CD4-positive, alpha-beta T cell treated with Interleukin-4 for 1 hour (primary cell): ENCODE measurements around the gene IQCE.
"Not testable (repeated sequence)": the region's sequence is repeated elsewhere in the genome, so short reads cannot be mapped to it uniquely, and the experiment has no call there.

Source experiments
- DNase-seq, 2 donors: peaks; one replicate each; pipeline ENCODE4 v3.0.0-alpha.2; 2020 to 2022

The IQCE gene

DNA sequence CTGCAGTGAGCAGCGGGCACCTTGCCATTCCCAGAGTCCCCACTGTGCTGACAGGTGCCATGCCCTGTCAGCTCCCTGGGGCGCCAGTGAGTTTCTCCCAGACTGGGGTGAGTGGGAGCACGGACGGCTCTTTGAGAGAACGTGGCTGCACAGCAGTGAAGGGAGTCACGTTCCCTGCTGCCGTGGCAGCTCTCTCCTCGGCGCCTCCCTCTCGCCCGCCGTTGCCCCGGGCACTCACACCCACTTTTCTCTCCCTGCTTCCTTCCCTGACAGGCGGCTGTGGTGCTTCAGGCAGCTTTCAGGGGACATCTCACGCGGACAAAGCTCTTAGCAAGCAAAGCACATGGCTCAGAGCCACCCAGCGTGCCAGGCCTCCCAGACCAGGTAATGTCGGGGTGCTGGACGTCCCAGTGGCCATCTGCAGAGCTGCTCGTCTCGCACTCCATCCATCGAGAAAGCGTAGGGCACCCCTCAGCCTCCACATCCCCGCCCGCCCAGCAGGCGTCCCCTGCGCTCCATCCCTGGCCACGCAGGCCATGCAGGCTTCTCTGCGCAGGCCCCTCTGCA, 45.9 kb downstream of the IQCE start:
- DNase-seq, result no peak

DNA sequence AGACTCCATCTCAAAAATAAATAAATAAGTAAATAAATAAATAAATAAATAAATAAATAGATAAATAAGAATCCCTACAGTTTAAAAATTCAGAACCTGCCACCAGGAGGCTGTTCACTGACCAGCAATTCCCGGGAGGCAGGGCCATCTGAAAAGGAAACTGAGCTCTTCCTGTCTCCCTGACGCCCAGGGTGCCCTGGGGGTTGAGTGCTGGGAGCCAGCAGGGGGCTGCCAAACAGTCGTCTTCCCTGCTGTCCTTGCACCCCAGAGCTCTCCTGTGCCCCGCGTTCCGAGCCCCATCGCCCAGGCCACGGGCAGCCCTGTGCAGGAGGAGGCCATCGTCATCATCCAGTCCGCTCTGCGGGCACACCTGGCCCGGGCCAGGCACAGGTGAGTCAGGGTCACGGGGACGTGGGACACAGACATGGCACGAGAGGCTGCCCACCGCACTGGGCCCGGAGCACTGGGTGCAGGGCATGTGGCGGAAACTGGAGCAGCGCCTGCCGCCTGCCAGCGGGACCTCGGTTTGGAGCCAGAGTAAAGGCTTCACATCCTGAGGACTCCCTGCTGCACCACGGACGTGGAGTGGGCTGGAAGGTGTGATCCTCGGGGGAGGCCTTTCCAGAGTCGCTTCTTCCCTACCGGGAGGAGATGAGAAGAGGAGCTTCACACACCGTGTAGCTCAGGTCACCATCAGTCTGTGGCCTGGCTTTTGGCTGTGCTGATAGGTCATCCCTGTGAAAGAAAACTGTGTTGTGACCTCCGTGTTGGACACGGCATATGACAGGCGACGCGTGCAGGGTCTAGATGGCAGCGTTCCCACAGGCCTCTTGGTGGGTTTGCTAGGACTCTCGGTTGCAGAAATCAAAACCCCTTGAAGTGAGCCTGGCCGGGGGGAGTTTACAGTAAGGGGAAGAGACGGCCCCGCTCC, 47.1 kb downstream of the IQCE start:
- DNase-seq, result no peak

DNA sequence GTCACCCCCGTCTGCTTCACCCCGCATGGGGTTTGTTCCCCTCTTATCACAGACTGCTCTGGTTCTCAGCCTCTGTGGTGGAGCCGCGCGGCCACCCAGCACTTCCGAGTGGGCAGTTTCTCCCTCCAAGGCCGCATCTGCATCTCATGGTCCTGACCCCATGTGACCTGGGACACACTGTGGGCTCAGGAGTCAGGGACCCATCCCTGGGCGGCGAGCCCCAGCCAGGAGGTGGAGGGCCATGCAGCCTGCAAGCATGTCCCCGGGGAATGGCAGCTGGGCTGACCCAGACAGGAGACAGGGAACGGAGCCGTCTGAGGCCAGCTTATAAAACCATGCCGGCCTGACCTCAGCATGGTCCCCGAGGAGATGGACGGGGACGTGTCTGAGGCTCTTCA, 47.8 kb downstream of the IQCE start:
- DNase-seq, result no peak

DNA sequence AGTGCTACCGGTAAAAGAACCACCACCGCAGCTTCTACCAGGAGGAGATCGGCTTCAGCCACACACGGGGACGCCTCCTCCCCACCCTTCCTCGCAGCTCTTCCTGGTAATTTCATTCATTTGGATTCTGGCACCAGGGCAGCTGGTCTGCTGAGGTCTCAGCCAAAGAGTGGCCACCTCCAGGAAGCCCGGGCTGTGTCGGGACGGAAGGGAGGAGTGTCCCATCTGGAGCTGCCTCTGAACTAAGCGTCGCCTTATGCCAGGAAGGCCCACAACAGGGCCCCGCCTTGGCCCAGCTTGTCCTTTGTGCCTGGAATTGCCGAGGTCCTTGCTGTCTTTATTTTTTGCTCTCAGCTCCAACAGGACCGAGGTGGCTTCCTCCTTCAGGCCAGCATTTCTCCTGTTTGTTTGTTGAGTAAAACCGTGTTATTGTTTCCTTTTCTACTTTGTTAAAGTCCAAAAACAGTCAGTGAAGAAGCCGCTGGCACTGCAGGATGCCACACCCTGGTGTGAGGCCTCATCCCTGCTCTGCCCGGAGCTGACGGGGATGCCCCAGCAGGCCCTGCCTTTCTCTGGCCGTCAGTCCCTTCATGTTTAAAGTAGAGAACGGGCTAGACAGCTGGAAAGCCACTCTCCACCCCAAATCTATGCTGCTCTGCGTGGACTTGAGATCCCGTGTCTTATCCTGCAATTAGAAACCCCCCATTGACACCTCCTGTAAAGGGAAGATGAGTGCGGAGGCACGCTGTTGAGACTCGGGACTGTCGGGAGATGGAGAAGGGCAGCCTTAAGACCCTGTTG, 48.5 kb downstream of the IQCE start:
- no peak for DNase-seq

DNA sequence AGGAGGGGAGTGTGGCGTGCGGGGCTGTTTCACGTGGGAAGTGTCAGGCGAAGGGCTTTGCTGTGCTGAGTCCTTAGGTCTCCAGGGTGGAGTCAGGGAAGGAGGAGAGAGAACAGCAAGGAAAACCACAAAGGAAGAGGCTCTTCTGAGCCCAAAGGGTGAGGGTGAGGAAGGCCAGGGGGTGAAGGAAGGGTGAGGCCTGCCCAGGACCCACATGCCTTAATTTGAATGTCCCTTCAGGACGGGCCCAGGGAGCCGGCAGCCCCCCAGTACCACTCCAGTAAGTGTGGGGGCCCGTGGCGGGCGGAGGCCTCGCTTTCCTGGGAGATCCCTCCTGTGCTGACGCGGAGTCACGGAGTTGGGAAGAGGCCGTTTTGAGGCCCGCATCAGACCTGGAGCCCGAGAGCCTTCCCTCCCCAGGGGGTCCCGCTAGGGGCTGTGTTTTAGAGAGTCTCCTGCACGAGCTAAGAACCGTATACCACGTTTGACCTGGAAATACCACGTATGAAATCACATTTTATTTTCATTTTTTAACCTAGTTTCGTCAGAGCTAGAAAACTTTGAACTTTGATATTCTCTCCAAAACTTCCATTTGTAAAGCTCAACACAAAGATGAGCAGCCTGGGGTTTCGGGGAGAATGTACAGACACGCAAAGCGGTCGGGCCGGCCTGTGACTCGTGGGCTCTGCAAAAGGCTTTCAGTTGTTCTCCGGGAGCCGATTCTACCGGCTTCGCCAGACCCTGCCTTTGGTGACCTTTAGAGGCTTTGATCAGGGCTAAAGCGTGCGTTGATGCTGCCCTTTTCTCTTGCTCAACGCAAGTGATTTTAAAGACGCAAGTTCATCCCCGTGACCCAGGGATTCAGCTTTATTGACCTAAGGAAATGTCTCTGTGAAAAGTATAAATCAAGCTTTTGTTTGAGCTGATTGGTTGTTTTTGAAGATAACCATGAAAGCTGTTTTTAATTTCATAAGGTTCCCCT, 49.4 kb downstream of the IQCE start:
- no peak for DNase-seq

DNA sequence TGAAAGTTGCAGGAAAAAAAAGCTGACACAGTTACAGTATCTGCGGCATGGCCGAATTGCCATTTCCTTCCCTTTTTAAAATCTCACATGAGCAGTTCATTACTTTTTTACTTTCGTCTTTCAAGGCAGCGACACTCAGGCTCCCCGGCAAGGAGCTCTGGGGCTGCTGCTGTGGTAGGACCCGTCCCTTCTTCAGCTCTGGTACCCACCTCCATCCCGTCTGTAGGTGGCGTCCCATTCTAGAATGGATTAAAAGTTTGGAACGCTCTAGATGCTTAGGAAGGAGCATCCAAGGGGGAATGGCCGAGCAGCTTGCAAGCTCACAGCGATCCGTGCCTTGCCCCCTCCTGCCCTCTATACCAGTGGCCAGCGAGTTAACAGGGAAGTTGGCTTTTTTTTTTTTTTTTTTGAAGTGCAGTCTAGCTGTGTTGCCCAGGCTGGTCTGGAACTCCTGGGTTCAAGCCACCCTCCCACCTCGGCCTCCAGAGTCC, 50.2 kb downstream of the IQCE start:
- peak; percentile 20 to 60 for DNase-seq

DNA sequence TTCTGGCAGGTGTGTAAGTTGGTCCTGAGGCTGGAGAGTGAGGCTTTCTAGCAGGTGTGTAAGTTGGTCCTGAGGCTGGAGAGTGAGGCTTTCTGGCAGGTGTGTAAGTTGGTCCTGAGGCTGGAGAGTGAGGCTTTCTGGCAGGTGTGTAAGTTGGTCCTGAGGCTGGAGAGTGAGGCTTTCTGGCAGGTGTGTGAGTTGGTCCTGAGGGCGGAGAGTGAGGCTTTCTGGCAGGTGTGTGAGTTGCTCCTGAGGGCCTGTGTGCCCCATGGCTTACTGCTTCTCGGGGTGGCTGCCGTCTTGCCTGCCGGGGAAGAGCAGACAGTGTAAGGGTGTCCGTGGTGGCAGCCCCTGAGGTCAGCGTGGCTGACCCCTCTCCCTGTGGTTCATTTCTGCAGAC, 50.9 kb downstream of the IQCE start:
- not testable (repeated sequence) for DNase-seq

DNA sequence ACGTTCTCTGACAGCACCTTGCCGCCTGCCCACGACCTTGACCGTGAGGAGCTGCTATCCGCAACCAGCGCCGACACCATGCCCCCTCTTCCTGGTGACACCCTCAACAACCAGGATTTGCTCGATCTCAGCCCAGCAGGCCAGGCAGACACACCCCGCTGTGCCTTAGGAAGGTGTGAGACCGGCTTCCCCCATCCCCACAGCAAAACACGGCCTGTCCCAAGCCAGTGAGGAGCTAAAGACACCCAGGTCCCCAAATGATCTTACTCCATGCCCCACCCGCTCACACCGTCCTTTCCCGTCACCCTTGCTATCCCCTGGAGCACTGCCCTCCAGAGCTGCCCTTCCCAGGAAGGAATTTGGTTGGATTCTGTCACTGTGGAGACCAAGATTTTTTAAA, 51.7 kb downstream of the IQCE start:
- no peak for DNase-seq

DNA sequence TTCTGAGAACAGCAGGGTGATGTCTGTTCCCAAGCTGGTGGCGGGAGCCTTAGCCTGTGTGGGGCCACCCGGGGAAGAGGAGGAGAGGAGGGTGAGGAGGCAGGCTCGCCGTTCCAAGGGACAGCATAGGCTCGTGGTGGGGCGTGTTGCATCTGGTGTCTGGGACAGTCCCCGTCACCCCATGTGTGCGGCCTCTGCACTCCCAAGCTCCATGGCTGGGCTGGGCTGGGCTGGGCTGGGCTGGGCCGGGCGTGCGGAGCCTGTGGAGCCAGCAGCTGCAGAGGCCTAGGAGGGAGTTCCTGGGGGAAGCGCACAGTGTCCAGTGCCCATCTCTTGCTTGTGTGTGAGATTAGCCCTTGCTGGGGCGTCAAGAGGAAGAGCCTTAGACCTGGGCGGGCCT, 52.1 kb downstream of the IQCE start:
- no peak for DNase-seq

DNA sequence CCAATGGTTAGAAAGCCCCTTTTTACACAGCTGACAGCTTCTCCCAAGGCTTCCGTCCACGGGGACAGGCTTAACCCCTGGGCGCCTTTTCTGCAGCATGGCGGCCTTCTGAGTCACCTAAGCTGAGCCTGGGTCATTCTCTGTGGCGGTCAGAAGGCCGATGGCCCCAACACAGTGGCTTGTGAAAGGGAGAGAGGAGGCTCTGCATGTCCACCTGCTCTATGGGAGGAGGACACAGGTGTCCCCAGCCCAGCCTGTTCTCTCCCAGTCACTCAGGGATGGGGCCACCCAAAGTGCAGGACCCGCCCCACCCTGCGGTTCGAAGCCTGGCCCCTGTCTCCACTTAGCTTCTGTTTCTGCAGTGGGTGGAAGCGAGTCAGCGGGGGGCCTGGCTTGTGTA, 52.6 kb downstream of the IQCE start:
- DNase-seq, result no peak

DNA sequence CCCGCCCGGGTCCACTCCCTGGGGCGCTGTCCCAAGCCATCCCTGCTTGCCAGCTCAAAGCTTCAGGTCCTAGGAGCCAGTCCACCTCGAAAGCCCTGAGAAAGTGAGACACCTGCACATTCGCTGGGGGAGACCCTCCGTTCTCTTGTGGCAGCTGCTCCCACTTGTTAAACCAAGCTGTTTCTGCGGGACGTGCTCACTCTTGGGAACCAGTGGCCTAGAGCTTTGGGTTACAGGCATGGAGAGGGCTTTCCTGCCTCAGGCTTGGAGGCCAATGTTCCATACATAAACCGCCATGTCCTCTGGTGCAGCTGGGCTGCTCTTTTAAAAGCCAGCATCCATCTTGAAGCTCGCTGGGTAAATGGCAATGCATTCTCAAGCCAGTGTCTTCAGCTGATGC, 53.1 kb downstream of the IQCE start:
- DNase-seq, result no peak

DNA sequence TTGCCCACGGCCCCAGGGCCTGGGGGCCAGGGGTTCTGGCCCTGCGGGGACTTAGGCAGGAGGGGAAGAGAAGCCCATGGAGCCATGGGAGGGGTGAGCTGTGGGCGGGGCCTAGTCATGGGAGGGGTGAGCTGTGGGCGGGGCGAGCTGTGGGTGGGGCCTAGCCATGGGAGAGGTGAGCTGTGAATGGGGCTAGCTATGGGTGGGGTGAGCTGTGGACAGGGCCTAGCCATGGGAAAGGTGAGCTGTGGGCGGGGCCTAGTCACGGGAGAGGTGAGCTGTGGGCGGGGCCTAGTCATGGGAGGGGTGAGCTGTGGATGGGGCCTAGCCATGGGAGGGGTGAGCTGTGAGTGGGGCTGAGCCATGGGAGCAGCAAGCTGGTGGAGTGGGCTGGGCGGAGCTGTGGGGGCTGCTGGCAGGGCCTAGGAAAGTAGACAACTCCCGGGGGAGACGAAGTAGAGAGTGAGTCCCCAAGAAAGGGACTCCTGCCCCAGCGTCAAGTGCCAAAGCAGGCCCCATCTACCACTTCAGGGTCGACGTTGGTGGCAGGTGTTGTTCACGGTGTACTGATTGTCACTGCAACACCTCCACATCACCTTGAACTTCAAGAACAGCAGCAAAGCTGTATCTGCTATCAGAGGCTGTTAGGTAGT, 53.8 kb downstream of the IQCE start:
- no peak for DNase-seq

DNA sequence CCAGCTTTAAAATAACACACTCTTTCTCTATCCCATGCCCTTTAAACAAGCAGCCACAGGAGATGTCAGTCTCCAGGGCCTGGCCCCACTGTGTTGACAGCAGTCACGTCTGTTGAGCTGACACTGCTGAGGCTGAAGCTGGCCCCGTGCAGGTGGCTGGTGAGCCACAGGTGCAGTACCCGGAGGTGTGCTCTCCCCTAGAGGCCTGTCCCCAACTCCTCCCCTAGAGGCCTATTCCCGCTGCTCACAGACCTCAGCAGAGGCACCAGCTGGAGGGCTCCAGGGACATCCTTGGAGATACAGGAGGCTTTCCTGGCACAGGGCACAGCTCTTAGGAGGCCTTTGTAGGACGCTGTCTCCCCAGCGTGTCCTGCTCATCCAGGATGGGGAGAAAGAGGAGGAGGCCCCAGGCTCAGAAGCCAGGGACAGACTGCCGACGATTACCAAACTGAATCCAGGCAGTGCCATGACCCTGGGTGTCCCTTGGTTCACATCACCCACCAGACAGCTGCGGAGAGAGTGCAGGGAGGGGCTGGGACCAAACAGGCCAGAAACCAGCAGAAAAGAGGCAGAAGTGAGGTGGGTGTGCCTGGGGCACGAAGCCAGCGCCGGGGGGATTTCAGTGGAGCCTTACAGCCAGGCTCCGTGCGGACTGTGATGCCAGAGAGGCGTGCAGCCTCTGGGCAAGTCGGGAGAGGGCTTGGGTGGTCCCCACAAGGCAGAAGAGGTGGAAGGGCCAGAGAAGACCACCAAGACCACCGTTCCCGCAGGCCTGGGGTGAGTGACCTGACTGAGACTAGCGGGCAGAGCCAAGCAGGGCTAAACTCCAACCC, 54.5 kb downstream of the IQCE start:
- DNase-seq, result no peak

DNA sequence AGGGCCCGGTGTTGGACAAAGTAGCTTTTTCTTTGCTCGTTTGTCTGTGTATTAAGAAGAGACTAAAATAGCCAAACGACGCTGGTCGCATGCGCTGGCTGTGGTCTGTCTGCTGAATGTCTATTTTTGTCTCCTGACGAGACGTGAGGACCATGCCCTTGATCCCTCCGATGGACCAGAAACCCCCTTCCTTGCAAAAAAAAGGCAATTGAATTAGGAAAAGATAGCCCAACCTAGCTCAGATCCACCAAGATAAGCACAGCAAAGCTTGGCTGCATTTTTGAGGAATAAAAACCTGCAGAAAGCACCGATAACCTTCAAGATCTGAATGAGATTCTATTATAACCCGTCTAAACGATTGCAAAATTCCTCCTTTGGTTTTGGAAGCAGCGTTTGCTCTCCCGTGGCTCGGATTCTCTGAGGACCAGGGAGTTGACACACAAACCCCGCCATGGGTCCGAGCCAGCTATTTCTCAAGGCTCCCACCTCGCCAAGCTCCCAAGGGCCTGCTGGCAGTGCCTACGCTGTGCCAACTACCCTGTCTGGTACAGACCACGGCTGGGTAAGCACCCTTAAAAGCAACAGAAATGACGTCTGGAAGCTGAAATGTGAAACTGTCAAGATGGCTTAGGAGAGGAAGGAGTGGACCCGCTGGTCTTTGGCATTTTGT, 55.3 kb downstream of the IQCE start:
- DNase-seq, result no peak

DNA sequence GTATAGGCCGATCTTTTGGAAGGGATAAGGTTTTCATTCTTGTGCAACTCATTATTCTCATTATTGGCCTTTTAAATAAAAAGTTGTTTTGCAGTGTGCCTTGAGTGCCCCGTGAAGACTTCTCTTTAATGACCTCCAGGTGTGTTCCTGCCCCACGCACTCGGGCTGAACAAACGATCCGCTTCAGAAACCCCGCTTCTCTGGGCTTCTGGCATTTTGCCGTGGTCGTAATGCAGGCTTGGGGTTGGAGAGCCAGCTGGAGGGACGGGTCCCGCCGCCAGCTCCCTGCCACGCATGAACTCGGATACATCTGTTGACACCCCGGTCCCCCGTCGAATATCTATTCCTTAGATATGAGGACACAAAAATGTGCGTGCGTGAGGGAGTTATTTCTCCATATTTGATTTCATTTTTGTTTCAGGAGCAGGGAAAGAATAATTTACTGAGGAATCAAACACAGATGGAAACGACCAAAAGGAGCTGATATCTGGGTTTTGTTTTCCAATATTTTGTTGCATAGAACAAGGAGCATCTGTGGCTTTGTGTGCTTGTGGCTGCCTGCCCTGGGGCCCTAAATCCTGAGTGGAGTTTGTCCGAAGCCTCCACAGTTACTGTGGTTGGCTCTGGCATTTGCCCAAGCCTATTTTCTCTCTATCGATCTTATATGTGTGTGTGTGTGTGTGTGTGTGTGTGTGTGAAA, 56.0 kb downstream of the IQCE start:
- no peak for DNase-seq

DNA sequence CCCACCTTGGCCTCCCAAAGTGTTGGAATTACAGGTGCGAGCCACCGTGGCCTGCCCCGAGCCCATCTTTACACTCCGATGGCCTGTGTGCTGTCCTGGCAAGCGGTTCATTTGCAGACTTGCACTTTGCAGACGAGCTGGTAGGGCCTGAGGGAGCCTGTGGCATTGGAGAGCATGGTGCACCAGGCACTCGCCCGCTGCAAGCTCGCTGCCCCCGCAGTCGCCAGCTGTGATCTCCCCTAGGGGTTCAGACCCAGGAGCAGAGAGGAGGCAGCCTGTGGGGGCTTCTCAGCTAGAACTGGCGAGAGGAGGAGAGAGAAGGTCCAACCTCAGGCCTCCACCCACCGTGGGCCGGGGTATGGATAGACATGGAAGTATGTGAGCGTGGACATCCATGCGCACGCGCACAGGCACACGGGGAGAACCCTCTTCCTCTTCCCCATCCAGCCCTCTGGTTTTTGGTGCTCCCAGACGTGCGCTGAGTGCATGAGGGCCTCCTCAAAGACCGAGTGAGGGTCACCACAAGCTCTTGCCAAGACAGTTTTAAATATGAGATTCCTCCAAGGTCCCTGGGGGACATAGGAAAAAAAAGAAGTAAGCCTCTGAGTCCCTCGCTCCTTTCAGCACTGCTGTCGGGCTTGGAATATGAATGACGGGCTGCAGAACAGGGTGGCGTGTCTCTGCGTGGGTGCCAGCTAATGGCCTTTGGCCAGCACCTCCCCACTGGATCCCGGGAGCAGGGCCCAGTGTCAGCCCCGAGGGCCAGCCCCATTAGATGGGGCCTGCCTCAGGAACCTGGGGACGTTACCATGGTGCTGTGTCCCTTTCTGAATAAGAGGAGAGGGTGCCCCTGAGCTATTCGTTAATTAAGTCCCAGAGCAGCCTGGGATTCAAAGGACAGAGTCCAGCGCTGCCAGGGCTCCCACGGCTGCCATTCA, 57.9 kb downstream of the IQCE start:
- DNase-seq, result no peak

DNA sequence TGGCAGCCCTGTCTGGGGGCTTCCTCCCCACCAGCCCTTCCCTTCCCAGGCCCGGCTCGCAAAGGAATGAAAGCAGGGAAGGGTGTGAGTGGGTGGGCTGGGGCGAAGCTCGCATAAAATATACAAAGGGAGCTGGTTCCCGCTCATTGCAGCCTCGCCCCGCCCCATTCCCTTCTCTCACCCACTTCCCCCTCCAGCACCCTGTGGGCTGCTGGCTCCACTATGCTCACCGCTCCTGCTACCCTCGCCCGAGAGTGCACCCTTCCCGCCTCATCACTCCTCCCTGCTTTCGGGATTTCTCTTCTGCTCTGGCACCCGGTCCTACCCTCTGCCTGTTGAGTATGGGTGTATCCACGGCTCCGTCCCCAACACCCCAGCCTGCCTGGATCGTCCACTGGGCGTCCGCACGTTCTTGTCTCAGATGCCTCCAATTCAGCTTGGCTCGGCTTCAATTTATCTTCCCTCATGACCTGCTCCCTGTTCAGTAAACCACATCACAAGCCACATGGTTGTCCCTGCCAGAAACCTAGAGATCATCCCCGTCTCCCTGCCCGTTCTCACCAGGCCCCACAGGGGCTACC, 58.6 kb downstream of the IQCE start:
- DNase-seq, result no peak

DNA sequence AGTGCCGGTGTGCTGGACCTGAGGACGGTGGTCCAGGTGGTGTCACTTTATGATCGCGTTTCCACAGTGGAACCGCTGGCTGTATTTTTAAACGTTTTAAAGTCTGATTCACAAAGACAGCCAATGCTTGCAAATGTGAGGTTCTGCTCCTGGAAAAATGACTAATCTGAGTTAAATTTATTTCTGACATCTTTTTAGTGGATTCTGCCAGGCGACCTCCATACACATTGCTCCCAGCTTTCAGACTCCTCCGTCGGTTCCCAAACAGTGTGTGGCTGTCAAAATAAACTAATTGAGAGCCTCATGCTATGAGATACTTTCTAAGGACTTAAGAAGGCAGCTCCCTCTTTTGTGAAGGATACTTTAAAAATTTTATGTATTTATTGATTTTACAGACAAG, 60.3 kb downstream of the IQCE start:
- no peak for DNase-seq
